ENCODE results near the gene KDM4B.

Gene KDM4B

DNA sequence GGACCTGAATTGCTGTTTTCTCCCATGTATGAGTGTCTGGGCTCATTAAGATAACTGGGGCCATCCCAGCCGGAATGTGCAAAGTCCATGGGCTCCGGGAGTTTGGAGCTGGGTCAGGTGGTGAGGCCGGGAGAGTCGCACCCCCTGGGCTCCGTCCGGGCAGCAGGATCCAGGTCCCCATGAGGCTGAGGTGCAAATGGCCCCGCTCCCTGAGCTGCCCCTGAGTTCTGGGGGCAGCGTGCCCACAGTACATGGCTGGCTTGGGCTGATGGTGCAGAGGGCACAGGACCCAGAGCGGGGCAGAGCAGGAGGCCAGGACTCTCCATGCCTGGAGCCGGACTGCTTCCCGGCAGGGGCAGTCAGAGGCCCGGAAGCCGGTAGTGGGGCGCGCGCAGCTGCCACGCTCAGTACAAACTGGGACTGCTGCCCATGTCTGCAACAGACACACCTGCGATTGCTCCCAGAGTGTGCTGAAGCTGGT, 136.0 kb downstream of the KDM4B start:
- H3K36me3 ChIP-seq (ENCODE audit: control insufficient read depth, insufficient read depth, low read length), result no peaks in the 10 kb centered on the region; the same call in 1 of the 2 replicates
- no peak overlapping the region for H3K27ac ChIP-seq (ENCODE audit: low read length)
- H3K9me3 ChIP-seq (ENCODE audit: control insufficient read depth, insufficient read depth, low read length), result no peaks in the 10 kb centered on the region
- no peak for DNase-seq (ENCODE audit: low read depth, low spot score)
- H3K4me3 ChIP-seq (ENCODE audit: low read length), result no peak overlapping the region
- peaks cover 2% of the 10 kb centered on the region; the same call in 1 of the 2 replicates for H3K4me1 ChIP-seq (ENCODE audit: control insufficient read depth, insufficient read depth, low read length)
- H3K27me3 ChIP-seq (ENCODE audit: control insufficient read depth, insufficient read depth, low read length), result no peaks in the 10 kb centered on the region
- WGBS (ENCODE audit: insufficient coverage, insufficient read length), result no CpG with 5 or more reads among the region's 18 CpGs

DNA sequence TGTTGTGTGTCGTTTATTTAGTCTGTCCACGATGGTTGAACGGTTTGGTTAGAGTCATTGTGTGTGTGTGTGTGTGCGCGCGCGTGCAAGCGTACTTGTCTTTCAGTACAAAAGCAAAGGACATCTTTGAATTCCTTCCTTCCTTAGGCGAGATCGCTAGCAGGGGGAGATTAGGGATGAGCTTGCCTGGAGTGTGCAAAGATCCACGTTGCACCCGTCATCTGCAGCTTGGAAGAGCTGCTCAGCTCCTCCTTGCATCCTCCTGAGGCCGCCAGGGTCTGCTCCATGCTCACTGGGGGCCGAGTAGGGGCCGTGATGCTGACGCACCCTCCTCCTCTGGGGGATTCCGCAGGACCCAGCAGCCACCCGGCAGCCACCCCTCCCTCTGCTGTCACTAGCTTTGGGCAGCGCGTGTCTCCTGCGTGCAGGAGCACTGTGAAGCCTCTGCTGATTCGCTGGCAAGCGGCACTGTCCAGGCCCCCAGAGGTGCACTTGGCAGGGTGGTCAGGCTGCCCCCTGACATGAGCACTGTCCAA, 137.3 kb downstream of the KDM4B start:
- WGBS (ENCODE audit: insufficient coverage, insufficient read length), result no CpG with 5 or more reads among the region's 23 CpGs

DNA sequence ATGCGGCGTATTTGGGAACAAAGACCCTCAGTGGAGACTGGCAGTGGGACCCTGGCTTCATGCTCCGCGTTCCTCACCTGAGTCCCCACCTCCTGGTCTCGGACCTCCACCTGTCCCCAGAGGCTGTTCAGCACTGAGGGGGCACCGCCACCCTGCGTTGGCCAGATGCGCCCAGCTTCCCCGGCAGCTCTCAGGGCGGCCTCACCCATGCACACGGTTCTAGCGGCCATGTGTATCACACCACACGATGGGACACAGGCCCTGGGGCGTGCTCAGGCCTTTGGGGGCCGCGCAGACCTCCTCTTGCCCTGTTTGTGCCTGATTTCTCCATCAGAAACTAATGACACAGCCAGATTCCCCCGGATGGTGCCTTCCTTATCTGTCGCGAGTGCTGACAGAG, 138.1 kb downstream of the KDM4B start:
- DNase-seq (ENCODE audit: low read depth, low spot score), result no peak
- no CpG with 5 or more reads among the region's 19 CpGs for WGBS (ENCODE audit: insufficient coverage, insufficient read length)
- H3K27me3 ChIP-seq (ENCODE audit: control insufficient read depth, insufficient read depth, low read length), result no peaks in the 10 kb centered on the region
- H3K4me1 ChIP-seq (ENCODE audit: control insufficient read depth, insufficient read depth, low read length), result peaks cover 2% of the 10 kb centered on the region; the same call in 1 of the 2 replicates
- no peak overlapping the region for H3K4me3 ChIP-seq (ENCODE audit: low read length)
- H3K27ac ChIP-seq (ENCODE audit: low read length), result no peak overlapping the region
- no peaks in the 10 kb centered on the region for H3K9me3 ChIP-seq (ENCODE audit: control insufficient read depth, insufficient read depth, low read length)
- H3K36me3 ChIP-seq (ENCODE audit: control insufficient read depth, insufficient read depth, low read length), result peaks cover 4% of the 10 kb centered on the region; the same call in 1 of the 2 replicates

More for the DNA sequence above, 137.3 kb downstream of the KDM4B start:
- H3K4me1 ChIP-seq (ENCODE audit: control insufficient read depth, insufficient read depth, low read length), result peaks cover 2% of the 10 kb centered on the region; the same call in 1 of the 2 replicates
- H3K9me3 ChIP-seq (ENCODE audit: control insufficient read depth, insufficient read depth, low read length), result no peaks in the 10 kb centered on the region
- H3K36me3 ChIP-seq (ENCODE audit: control insufficient read depth, insufficient read depth, low read length), result peaks cover 4% of the 10 kb centered on the region; the same call in 1 of the 2 replicates
- H3K4me3 ChIP-seq (ENCODE audit: low read length), result no peak overlapping the region
- no peak for DNase-seq (ENCODE audit: low read depth, low spot score)
- no peaks in the 10 kb centered on the region for H3K27me3 ChIP-seq (ENCODE audit: control insufficient read depth, insufficient read depth, low read length)
- no peak overlapping the region for H3K27ac ChIP-seq (ENCODE audit: low read length)

DNA sequence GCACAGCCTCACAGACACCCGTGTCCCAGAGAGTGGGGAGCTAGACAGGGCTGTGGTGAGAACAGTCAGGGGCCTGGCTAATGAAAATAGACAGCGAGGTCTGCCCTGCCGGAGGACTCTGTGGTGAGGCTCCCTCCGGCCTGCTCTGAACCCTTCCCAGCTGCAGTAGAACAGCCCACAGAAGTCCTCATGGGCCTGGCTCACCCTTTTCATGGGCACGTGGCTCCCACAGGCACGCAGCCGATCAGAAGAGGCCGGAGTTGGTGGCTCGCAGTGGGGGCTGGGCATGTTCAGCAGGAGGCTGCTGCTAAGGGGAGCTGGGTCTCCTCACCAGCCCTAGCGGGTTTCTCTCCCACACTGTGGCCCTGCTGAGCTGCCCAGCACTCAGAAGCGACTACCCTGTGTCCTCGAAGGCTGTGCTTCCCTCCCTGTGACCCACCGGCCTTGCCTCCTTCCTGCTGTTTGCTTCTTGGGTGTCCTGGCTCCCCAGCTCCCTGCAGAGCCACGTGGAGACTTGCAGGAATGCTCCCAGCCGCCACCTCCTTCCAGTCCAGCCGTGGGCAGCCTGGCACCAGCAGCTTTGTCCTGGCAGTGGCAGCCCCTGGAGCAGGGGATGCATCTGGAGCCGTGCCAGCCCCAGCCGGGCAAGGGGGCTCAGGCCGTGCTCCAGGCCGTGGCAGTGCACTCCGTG, 138.7 kb downstream of the KDM4B start:
- H3K36me3 ChIP-seq (ENCODE audit: control insufficient read depth, insufficient read depth, low read length), result peaks cover 4% of the 10 kb centered on the region; the same call in 1 of the 2 replicates
- no CpG with 5 or more reads among the region's 21 CpGs for WGBS (ENCODE audit: insufficient coverage, insufficient read length)
- no peak overlapping the region for H3K27ac ChIP-seq (ENCODE audit: low read length)
- no peaks in the 10 kb centered on the region for H3K9me3 ChIP-seq (ENCODE audit: control insufficient read depth, insufficient read depth, low read length)
- no peak for DNase-seq (ENCODE audit: low read depth, low spot score)
- no peak overlapping the region for H3K4me3 ChIP-seq (ENCODE audit: low read length)
- H3K4me1 ChIP-seq (ENCODE audit: control insufficient read depth, insufficient read depth, low read length), result peaks cover 3% of the 10 kb centered on the region; the same call in 1 of the 2 replicates
- H3K27me3 ChIP-seq (ENCODE audit: control insufficient read depth, insufficient read depth, low read length), result no peaks in the 10 kb centered on the region

DNA sequence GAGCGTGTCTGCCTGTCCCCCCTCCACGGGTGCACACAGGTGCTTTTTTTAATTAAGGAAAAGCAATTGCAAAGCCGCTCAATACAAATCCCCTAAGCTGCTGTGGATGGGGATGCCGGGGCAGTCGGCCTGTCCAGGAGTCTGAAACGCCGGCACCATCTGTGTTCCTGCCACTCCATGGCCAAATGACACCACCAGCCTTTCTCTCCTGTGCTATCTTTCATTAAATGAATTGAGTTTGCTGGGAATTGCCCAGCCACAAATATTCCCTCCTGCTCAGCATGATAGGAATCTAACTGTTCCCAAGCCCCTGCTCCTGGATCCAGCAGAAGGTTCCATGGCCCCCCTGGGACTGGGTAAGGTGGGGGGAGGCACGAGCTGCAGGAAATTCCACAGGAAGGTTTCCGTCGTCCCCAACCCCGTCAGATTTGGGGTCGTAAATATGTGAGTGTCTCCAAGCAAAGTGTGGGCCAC, 139.2 kb downstream of the KDM4B start:
- Histone ChIP-seq H3K27me3 (ENCODE audit: control insufficient read depth, insufficient read depth, low read length) (no peaks in the 10 kb centered on the region), H3K36me3 (ENCODE audit: control insufficient read depth, insufficient read depth, low read length) (peaks cover 4% of the 10 kb centered on the region; the same call in 1 of the 2 replicates), H3K4me3 (ENCODE audit: low read length) (no peak overlapping the region), H3K27ac (ENCODE audit: low read length) (no peak overlapping the region), H3K9me3 (ENCODE audit: control insufficient read depth, insufficient read depth, low read length) (no peaks in the 10 kb centered on the region), H3K4me1 (ENCODE audit: control insufficient read depth, insufficient read depth, low read length) (peaks cover 4% of the 10 kb centered on the region; the same call in 1 of the 2 replicates)
- no CpG with 5 or more reads among the region's 12 CpGs for WGBS (ENCODE audit: insufficient coverage, insufficient read length)
- no peak for DNase-seq (ENCODE audit: low read depth, low spot score)

DNA sequence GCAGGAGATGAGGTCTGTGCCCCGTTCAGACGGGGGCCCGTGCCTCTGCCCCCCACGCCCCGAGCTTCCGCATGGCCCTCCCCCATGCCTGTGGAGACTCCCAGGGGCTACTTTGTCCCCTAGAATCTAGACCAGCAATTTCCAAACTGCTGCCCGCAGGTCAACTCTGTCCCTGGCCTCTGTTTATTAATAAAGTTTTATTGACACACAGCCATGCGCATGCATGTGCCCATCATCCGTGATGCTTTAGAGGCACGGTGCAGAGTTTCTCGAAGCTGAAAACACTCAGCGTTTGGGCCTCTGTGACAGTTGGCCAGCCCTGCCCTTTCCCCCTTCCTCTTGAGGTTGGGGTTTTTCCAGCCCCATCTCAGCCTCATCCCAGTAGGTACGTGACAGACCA, 140.0 kb downstream of the KDM4B start:
- H3K9me3 ChIP-seq (ENCODE audit: control insufficient read depth, insufficient read depth, low read length), result no peaks in the 10 kb centered on the region
- H3K27me3 ChIP-seq (ENCODE audit: control insufficient read depth, insufficient read depth, low read length), result no peaks in the 10 kb centered on the region
- peaks cover 4% of the 10 kb centered on the region; the same call in 1 of the 2 replicates for H3K36me3 ChIP-seq (ENCODE audit: control insufficient read depth, insufficient read depth, low read length)
- DNase-seq (ENCODE audit: low read depth, low spot score), result no peak
- H3K4me3 ChIP-seq (ENCODE audit: low read length), result no peak overlapping the region
- no peak overlapping the region for H3K27ac ChIP-seq (ENCODE audit: low read length)
- no CpG with 5 or more reads among the region's 13 CpGs for WGBS (ENCODE audit: insufficient coverage, insufficient read length)
- H3K4me1 ChIP-seq (ENCODE audit: control insufficient read depth, insufficient read depth, low read length), result peaks cover 8% of the 10 kb centered on the region

DNA sequence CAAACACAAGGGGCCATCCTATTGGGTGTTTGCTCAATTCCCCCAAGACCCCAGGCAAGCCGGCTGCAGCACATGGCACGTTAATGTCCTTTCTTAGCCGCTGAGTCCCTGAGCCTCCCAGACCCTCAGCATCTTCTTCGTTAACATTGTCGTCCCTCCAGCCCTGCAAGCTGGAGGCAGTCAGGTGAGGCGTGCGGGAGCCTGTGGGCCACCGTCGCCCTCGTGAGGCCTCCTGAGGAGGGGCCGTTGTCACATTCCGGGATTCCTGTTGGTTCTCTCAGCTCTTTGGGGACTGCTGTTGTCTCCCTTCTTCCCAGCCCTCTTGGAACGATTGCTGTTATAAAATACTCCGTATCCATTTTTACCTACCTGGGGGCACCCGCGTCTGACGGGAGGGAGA, 140.6 kb downstream of the KDM4B start:
- Histone ChIP-seq H3K36me3 (ENCODE audit: control insufficient read depth, insufficient read depth, low read length) (peaks cover 6% of the 10 kb centered on the region; the same call in 1 of the 2 replicates), H3K4me1 (ENCODE audit: control insufficient read depth, insufficient read depth, low read length) (peaks cover 11% of the 10 kb centered on the region), H3K27me3 (ENCODE audit: control insufficient read depth, insufficient read depth, low read length) (no peaks in the 10 kb centered on the region), H3K27ac (ENCODE audit: low read length) (no peak overlapping the region), H3K9me3 (ENCODE audit: control insufficient read depth, insufficient read depth, low read length) (no peaks in the 10 kb centered on the region), H3K4me3 (ENCODE audit: low read length) (no peak overlapping the region)
- DNase-seq (ENCODE audit: low read depth, low spot score), result no peak
- WGBS (ENCODE audit: insufficient coverage, insufficient read length), result no CpG with 5 or more reads among the region's 17 CpGs

DNA sequence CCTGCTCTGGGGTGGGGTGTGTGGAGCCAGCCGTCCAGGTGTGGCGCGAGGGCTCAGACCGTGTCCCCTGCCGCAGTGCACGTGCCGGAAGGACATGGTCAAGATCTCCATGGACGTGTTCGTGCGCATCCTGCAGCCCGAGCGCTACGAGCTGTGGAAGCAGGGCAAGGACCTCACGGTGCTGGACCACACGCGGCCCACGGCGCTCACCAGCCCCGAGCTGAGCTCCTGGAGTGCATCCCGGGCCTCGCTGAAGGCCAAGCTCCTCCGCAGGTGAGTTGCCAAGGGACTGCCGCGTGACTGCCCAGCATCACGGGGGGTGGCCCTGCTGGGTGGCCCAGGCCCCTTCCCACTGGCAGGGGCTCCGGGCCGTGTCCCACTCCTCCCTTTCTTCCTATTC, 141.6 kb downstream of the KDM4B start:
- H3K27ac ChIP-seq (ENCODE audit: low read length), result no peak overlapping the region
- peaks cover 13% of the 10 kb centered on the region for H3K4me1 ChIP-seq (ENCODE audit: control insufficient read depth, insufficient read depth, low read length)
- no peaks in the 10 kb centered on the region for H3K27me3 ChIP-seq (ENCODE audit: control insufficient read depth, insufficient read depth, low read length)
- DNase-seq (ENCODE audit: low read depth, low spot score), result no peak
- H3K36me3 ChIP-seq (ENCODE audit: control insufficient read depth, insufficient read depth, low read length), result peaks cover 6% of the 10 kb centered on the region; the same call in 1 of the 2 replicates
- no peaks in the 10 kb centered on the region for H3K9me3 ChIP-seq (ENCODE audit: control insufficient read depth, insufficient read depth, low read length)
- no peak overlapping the region for H3K4me3 ChIP-seq (ENCODE audit: low read length)
- no CpG with 5 or more reads among the region's 27 CpGs for WGBS (ENCODE audit: insufficient coverage, insufficient read length)

DNA sequence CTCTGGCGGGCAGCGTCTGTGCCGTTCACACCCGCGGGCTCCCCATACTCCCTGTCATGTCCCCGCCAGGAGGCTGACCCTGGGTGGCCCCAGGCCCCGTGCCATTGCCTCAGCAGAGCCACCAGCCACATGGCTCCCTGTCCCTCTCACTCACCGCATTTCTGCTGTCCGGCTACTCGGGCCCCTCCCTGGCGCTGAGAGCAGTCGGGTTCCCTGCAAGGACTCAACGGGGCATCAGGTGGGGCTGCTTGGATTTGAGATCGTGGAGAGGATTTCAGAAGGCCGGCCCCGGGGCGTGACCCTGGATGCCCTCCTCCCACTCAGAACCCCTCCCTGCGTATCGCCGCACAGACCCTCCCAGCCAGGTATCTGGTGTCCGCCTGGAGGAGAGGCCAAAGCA, 142.1 kb downstream of the KDM4B start:
- H3K4me3 ChIP-seq (ENCODE audit: low read length), result no peak overlapping the region
- no peaks in the 10 kb centered on the region for H3K9me3 ChIP-seq (ENCODE audit: control insufficient read depth, insufficient read depth, low read length)
- no peaks in the 10 kb centered on the region for H3K27me3 ChIP-seq (ENCODE audit: control insufficient read depth, insufficient read depth, low read length)
- peaks cover 13% of the 10 kb centered on the region for H3K4me1 ChIP-seq (ENCODE audit: control insufficient read depth, insufficient read depth, low read length)
- no peak for DNase-seq (ENCODE audit: low read depth, low spot score)
- WGBS (ENCODE audit: insufficient coverage, insufficient read length), result no CpG with 5 or more reads among the region's 21 CpGs
- H3K36me3 ChIP-seq (ENCODE audit: control insufficient read depth, insufficient read depth, low read length), result peaks cover 6% of the 10 kb centered on the region; the same call in 1 of the 2 replicates
- no peak overlapping the region for H3K27ac ChIP-seq (ENCODE audit: low read length)

DNA sequence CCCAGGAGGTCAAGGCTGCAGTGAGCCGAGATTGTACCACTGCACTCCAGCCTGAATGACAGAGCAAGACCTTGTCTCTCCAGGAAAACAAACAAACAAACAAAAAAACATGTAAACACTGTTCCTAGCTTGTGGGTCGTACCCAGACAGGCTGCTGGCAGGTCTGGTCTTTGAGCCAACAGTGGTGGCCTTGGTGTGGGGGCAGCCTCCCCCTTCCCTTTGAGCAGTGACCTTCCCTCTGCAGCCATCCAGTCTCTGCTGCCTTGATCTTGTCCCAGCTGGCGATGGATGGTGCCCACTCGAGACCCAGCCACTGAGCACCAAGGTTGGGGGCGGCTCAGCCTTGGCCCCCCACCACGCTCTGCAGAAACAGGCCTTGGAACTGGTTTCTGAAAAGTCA, 143.3 kb downstream of the KDM4B start:
- H3K27me3 ChIP-seq (ENCODE audit: control insufficient read depth, insufficient read depth, low read length), result no peaks in the 10 kb centered on the region
- DNase-seq (ENCODE audit: low read depth, low spot score), result no peak
- no peaks in the 10 kb centered on the region for H3K9me3 ChIP-seq (ENCODE audit: control insufficient read depth, insufficient read depth, low read length)
- no peak overlapping the region for H3K4me3 ChIP-seq (ENCODE audit: low read length)
- peaks cover 13% of the 10 kb centered on the region for H3K4me1 ChIP-seq (ENCODE audit: control insufficient read depth, insufficient read depth, low read length)
- no peak overlapping the region for H3K27ac ChIP-seq (ENCODE audit: low read length)
- H3K36me3 ChIP-seq (ENCODE audit: control insufficient read depth, insufficient read depth, low read length), result peaks cover 6% of the 10 kb centered on the region; the same call in 1 of the 2 replicates
- WGBS (ENCODE audit: insufficient coverage, insufficient read length), result no CpG with 5 or more reads among the region's 6 CpGs
